ENCODE measurements around the gene LAPTM5. TPM values are rescaled to one million over a fixed set of nuclear protein-coding genes. Genes with fewer than 3 reads are reported as not detected.
"Not testable (repeated sequence)": the region's sequence is repeated elsewhere in the genome, so short reads cannot be mapped to it uniquely, and the experiment has no call there.

LAPTM5 gene
- total RNA-seq, 1 experiment from 2014 or later: 82.5 TPM

DNA sequence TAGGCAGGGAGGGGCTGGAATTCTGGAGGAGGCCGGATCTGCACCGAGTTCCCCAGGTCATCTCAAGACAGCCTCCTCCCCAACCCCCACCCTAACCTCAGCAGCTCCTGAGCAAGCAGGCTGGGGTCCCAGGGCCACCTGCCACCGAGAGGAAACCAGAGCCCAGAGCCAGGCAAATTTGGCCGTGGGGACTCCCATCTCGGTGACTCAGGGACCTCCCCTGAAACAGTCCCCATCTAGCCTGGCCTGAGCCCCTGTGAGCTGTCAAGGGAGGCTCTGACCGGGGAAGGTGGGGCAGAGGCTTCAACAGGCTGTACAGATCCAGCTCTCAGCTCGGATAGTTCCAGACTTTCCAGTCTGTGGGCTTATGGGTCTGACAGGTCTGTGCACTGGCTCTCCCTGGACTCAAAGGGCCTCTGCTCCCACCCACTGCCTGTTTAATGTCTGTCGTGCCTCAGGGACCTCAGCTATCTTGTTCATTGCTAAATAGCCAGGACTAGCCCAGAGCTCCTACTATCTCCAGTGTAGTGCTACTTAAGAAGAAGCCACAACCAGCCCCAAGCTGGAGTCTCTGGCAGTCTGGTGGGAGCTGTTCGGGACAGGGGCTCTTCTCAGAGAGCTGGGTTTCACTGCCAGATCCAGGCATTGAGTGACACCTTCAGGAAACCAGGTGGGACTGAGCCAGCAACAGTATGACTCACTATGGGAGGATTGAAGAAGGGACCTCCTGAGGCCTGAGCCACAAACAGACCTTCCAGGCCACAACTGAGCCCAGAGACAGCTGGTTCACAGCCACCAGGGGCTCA, 59.8 kb downstream of the LAPTM5 start:
- peak; percentile 59 for DNase-seq (ENCODE audit: low read depth)

DNA sequence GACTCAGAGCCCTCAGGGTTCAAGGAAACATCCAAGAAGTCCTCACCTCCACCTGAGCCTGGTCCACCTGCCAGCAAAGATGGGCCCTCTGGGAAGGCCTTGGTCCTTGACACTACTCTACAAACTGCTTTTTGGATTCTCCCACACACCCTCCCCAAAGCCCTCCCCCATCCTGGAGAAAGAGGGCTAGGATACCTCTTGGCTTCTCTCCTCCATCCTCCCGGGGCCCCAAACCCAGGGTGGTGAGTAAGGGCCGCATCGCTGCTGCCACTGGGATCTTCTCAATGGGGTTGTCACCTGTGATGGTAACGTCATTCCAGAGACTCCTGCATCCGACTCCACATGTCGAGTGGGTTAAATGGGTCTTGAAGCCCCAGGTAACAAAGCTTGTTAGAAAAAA, 60.7 kb downstream of the LAPTM5 start:
- DNase-seq (ENCODE audit: low read depth): no peak

DNA sequence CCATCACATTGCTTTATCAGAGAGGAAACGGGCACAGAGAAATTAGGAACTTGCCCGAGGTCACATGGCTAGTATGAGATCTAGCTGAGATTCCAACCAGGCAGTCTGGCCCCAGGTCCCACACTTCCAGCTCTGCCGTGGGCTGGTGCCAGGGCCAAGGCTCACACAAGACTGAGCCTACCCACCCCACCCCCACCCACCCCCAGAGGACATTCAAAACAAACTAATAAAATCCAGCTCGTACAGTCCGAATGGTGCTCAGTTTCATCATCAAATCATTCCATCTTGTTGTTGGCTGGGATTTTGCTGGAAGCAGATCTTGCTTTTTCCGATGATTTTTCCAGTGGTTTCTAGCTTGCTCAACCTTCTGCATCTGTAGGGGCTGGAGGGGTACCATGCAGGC, 62.1 kb downstream of the LAPTM5 start:
- DNase-seq (ENCODE audit: low read depth): no peak

DNA sequence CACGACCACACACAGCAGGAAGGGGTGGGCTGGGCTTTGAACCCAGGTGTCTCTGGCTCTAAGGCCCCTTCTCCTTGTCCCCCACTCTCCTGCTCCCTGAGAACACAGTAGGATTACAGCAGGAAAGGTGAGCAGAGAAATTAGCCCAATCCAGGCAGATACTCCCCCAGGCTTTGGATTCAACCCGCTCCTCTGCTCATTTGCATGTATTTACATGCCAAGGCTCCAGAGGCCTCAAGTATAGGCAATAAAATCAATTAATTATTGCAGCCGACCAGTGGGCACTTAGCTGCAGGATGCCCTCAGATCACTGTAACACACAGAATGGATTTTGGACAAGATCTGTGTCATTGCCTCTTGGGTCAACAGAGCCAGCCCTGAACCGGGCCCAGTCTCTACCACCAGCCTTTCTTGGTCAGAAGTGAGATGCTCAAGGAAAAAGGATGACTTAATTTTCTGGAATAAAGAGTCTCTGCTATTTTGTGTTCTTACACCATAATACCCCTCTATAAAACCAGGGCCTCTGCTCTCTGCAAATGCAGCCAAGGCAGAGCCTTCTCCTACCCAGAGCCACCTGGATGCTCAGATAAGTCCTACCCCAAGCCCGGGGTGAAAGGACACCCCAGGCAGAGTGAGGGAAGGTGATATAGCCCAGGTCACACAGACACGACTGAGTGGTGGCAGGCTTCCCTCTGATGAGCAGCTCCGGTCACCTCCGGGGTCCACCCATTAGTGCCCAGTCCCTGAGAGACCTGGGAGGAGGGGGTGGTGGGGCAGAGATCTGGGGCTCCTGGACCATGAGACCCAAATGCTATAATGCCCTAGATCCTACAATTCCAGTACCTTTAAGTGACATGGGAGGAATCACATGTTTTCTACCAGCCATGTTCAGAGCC, 63.0 kb downstream of the LAPTM5 start:
- no peak for DNase-seq (ENCODE audit: low read depth)

DNA sequence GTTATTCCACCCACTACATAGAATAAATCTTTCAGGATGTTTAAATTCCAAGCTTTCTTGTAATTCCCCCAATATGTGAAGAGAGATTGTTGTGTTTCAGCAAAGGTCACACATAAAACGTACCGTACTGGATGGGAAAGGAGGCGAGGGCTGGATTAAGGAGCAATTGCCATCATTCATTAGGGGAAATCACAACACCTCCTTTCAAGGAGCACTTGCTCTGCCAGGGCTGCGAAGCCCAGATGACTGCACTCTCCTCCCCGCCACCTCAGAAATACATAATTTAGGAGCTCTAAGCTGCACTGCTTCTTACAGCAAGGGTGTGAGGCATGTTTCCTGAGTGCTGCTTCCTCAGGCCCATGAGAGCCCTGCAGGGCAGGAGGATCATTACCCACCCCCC, 63.8 kb downstream of the LAPTM5 start:
- DNase-seq (ENCODE audit: low read depth): no peak

DNA sequence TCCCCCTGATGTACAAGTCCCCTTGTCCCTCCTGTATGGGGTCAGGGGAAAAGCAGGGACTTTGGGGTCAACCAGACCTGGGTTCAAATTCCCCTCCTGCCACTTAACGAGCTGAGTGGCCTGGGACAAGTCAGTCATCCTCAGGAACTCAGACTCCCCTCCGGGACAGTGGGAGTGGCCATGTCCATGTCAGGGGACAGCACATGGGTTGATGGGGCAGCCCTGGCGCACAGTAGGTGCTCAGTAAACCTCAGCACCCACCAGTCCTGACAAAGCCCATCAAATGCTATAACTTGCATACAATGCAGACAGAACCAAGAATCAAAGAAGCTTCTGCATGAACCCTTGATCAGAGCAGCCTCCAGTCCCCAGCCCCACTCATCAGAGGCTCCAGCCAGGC, 64.2 kb downstream of the LAPTM5 start:
- no peak for DNase-seq (ENCODE audit: low read depth)

DNA sequence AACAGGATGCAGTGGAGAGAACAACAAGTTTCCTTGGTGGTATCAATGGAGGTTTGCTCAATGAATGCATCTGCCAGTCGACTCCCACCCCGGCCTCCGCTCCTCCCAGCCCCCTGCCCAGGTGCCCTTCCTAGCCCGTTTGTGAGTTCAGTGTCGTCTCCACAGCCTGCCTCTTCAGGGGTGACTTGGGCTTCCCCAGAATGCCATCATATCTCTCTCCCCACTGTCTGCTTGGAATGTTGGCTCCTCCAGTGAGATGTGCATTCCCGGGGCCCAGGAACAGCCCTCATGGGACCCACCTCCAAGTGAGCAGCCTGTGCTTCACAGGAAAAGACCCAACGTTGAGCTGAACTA, 64.6 kb downstream of the LAPTM5 start:
- no peak for DNase-seq (ENCODE audit: low read depth)

DNA sequence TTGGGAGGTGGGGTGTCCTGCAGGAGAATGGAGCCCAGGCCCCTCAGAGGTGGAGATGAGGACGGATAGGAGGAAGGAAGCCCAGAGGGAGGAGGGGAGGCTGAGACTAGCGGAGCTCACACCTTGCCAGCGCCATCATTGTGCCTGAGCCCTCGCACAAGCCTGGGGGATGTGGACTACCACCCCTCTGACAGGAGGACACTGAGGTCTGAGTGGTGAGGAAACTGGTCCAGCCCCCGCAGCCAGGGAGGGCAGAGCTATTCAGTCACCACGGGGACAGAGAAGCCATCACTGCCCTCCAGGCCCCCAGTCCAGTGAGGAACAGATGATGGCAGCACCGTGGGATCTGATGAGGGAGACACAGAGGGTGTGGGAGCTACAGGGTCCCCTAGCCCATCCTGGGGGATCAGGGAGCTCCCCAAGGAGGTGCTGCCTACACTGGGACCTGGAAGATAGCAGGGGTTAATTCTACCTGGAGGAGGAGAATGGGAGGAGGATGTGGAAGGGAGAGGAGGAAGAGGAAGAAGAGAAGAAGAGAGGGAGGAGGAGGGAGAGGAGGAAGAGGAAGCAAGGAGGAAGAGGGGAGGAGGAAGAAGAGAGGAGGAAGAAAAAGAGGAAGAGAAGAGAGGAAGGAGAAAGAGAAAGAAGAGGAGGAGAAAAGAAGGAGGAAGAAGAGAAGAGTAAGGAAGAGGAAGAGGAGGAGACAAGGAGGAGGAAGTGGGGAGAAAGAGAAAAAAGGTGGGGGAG, 65.2 kb downstream of the LAPTM5 start:
- no peak for DNase-seq (ENCODE audit: low read depth)

DNA sequence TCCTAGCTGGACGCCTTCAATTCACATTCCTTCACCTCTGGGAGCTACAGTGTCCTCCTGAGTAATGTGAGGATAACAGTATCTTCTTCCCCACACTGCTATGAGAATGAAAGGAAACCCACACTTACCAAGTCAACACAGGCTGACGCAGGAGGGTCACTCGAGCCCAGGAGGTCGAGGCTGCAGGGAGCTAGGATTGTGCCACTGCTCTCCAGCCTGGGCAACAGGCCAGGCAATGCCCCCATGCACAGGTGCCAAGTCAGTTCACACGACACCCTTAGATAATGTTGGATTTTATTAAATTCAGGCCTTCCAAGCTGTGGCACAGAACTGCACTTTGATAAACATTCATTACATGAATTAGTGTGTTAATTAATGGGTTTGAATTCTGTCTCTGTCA, 66.1 kb downstream of the LAPTM5 start:
- no peak for DNase-seq (ENCODE audit: low read depth)

DNA sequence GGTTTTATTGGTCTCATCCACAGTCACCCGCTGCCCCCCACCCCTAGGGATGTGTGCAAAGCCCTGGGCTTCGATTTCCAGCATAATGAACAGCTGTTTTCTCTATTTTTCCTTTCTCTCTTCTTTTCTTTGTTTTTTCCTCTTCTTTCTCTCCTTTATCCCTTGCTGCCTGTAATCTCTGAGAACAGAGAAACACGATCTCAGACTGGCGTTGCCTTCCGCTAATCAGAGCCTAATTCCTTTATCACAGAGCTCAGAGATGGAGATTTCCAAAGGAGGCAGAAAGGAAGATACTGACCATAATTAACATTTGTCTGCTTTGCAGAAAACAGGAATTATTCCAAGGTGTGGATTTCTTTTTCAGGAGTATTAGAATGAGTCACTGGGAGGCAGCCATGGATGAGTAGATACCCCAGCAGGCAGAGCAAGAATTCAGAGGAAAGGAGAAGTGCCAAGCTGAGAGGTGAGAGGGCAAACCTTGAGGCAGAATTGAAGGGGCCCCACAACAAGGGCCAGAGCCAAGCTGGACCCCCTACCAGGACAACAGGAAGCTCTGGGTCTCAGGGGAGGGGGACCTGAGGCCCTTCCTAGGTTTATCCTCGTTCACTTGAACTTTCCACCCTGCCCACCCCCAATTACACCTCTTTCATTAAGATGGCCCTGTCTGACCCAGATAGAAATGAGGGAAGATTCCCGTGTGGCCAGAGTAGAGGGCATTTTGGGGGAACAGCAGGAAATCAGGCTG, 67.5 kb downstream of the LAPTM5 start:
- DNase-seq (ENCODE audit: low read depth): no peak

DNA sequence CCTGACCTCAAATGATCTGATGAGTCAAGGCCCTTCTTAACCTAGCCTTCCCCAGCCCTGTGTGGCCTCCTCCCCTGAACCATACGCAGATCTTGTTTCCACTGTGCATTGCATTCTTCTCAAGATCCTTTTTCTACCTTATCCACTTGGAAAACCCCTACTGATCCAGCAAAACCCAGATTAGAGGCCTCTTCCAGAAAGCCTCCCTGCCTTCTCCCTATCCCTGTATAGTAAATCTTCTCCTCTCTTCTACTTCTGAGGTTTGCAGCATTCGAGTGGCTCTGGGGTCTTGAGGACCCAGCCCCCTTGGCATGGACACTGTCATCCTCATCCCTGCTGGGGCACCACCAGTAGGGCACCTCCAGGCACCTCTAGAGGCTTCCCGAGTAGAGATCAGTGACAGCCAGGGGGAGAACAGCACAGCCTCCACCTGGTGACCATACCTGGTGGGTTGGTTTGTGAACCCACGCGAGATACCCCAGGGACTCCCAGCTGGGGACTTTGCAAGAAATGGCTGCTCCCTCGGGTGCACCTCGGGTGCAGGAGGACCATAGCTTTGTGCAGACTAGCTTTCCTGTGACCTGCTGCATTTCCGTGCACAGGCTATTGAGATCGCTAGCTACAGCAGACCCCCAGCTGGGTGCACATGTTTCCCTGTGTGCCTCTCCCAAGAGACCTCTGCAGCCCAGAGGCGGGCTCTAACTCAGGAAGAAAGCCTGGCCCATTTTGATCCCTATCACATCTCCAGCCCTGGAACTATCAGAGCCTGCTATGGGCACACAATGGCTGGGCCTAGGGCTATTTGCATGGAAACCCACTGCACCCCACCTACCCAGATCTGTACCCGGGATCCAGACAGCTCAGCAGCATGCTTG, 68.4 kb downstream of the LAPTM5 start:
- no peak for DNase-seq (ENCODE audit: low read depth)

DNA sequence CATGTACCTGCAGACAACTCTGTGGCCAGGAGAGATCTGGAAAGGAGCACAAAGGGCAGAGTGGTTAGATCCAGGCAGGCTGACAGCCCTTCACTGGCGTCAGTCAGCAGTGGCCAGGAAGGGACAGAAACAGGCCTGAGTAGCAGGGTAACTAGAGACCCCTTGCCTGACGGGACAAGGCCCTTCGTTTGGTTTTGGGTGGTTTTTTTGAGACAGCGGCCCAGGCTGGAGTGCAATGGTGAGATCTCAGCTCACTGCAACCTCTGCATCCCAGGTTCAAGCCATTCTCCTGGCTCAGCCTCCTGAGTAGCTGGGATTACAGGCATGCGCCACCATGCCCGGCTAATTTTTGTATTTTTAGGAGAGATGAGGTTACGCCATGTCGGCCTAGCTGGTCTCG, 69.1 kb downstream of the LAPTM5 start:
- DNase-seq (ENCODE audit: low read depth): not testable (repeated sequence)

DNA sequence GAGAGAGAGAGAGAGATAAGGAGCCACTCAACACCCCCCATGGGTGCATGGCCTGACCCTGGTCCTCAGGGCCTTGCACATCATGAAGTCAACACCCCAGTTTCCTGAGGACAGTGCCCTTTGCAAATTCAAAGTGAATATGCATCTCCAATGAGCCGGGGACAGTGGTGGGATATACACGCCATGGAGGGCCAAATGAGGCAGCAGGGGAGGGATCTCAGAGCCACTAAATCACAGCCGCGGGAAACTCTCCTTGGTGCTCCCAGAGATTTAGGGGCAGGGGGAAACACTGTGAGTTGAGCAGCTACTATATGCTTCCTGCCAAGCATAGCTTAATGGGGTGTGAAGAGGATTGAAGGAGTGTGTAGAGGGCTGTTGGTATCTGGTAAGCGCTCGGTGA, 69.7 kb downstream of the LAPTM5 start:
- DNase-seq (ENCODE audit: low read depth): no peak

DNA sequence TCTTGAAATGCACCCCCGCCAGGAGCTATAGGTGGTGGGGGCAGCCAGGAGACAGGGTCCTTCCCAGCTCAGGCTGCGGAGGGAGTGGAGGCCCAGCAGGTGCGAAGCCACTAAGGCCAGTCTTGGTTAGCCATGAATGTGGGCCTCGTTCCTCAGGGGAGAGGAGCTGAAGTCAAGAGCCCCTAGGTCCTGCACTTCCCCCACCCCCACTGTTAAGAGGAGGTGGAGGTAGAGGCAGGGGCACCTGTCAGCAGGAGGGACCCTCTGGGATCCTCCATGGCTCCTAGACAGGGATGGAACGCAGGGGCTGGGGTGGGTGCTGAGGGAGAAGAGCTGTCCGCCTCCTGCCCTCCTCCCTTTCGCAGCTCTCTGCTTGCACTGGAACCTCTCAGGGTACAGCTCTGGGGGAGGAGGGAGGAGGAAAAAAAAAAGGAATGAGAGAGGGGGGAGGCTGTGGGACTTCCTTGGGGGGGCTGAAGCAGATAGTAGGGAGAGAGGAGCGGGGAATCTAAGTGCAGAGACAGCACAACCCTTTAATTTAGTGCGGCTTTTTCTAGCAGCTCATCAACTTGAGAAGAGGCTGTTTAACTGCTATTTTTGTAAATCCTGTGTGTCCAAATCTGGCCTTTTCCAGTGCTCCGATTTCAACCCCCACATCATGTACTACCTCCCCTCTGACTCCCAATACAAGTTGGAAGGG, 71.2 kb downstream of the LAPTM5 start:
- DNase-seq (ENCODE audit: low read depth): no peak

DNA sequence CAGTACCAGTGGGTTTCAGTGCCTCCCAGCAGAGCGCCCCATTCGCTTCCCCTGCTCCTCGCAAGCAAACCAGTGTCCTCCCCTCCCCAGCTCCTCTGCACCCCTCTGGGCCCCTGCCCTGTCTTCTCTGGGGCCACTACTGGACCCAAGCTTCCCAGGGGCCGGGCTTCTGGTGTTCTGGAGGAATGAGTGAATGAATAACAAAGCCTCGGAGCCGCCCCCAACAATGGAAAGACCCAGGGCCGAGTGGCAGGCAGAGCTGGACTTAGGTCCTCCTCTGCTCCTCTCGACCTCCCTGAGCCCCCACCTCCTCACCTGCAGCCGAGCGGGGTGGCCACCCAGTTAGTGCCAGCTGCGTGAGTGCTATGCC, 71.8 kb downstream of the LAPTM5 start:
- no peak for DNase-seq (ENCODE audit: low read depth)

DNA sequence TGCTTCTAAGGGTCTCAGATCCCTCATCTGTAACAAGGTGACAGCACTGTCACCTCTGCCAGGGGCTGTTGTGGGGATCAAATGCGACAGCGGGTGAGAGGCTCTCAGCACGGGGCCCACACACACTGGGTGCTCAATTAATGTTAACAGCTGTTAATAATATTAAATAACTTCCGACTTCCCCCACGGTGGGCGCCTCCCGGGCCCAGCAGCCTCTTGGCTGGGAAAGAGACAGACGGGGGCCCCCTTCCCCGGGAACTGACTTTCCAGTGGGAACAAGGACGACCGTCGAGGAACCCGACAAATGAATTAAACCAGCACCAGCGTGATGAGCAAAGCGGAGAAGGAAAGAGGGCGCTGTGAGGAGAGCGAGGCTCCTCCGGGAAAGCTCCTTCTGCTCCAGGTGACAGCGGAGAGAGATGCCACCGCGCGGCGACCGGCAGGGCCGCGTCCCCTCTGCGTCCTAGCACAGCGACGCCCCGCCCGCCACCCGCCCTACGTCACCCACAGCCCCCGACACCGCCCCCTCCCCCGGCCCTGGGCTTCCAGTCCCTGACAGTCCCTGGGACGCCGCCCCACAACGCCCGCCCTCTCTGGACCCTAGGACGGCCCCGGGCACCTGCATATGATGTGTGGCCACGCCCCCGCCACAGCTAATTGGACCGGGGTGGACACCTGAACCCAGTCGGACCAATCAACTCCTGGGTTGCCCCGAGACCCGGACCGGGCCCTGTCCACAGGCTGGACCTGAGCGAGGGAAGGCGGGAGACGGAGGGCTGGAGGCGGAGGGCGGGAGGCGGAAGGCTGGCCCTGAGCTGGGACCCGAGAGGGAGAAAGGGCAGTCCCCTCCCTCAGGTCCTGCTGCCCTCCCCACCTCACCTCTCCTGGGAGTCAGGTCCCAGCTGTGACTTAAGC, 72.4 kb downstream of the LAPTM5 start:
- DNase-seq (ENCODE audit: low read depth): no peak

DNA sequence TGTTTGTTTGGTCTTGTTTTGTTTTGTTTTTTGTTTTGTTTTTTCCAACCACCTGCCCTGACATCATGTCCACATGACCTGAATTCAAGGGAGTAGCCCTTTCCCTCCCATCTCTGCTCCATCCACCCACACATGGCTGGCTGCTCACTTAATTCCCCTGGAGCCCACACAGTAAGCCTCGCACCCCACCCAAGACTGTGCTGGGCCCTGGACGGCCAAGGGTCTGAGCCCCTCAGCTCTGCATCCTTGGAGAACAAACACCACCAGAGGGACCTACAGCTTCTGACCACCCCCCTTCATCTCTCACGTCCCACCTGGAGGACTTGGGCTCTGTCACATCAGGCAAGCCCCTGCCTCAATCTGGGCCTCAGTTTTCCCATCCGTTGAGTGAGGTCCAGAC, 73.3 kb downstream of the LAPTM5 start:
- DNase-seq (ENCODE audit: low read depth): no peak

DNA sequence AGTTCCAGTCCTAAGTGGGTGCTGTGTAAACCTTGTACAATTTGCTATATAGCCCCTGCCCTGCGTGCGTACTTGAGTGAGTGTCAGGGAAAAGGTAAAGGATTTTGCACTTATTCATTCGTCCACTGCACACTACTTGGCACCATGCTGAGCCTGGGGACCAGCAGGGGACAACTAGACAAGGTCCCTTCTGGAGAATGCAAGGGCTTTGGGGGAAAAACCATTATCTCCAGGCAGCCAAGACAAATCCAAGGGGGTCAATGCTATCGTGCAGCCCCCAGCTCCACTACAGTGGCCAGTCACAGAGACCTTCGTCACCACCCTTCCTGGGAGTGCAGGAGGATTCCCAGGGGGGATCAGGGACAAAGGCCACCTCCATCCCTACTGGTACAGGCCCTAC, 73.9 kb downstream of the LAPTM5 start:
- no peak for DNase-seq (ENCODE audit: low read depth)
